Measurements from ENCODE around the gene DRD2.

DRD2 gene

DNA sequence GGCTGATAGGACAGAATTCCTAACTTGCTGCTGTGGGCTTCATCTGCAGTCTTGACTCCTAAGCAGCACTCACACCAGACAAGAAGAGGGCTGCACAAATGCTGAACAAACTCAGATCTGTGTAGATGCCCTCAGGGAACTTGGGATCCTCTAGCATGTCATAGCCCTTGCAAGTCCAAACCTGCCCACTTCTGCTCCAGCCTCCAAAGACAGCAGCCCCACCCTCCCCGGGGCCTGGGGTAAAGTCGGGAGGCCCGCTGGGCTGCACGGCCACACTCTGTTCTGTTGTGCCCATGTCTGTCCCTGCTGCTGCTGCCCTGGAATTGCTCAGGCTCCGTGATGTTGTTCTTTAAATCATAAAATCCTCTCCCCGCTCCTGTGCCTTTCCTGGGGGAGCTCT, 28.3 kb downstream of the DRD2 start:
- TF ChIP-seq, protein P1, sequence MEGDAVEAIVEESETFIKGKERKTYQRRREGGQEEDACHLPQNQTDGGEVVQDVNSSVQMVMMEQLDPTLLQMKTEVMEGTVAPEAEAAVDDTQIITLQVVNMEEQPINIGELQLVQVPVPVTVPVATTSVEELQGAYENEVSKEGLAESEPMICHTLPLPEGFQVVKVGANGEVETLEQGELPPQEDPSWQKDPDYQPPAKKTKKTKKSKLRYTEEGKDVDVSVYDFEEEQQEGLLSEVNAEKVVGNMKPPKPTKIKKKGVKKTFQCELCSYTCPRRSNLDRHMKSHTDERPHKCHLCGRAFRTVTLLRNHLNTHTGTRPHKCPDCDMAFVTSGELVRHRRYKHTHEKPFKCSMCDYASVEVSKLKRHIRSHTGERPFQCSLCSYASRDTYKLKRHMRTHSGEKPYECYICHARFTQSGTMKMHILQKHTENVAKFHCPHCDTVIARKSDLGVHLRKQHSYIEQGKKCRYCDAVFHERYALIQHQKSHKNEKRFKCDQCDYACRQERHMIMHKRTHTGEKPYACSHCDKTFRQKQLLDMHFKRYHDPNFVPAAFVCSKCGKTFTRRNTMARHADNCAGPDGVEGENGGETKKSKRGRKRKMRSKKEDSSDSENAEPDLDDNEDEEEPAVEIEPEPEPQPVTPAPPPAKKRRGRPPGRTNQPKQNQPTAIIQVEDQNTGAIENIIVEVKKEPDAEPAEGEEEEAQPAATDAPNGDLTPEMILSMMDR (conservative IDR thresholded peaks at IDR 0.05), result no peak
- H3K27ac ChIP-seq, result no peak overlapping the region

- TF ChIP-seq, protein P1 (conservative IDR thresholded peaks at IDR 0.05), result no peak
- no peak overlapping the region for H3K27ac ChIP-seq
Measured at GRCh38 chr11:113446112-113446511, 29.1 kb downstream of the DRD2 start.

DNA sequence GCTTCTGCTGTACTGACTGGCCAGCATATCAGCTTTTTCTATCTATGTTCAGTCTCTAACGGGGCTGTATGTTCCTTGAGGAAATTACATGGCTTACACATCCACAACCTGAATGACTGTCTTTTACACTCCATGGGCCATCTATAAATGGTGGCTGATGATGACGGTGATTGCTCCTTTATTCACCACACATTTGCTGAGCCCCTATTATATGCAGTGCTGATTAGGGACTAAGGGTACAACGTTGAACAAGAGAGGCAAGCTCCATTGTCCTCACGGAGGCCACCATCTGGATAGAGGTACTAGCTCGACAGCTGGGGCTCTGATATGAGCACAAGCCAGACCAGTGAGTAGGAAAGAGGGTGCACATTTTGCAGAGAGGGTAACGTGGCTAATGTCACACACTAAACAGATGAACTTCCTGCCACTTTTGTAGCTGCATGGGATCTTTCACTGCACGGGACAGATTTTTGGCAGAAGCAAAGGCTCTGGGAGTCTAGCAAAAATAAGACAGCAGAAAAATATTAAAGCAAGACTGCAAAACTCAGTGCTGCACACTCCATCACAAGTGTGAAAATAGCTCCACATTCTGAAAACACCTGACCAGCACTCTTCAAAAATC, 30.6 kb downstream of the DRD2 start:
- TF ChIP-seq, protein P1 (conservative IDR thresholded peaks at IDR 0.05), result no peak
- no peak overlapping the region for H3K27ac ChIP-seq

DNA sequence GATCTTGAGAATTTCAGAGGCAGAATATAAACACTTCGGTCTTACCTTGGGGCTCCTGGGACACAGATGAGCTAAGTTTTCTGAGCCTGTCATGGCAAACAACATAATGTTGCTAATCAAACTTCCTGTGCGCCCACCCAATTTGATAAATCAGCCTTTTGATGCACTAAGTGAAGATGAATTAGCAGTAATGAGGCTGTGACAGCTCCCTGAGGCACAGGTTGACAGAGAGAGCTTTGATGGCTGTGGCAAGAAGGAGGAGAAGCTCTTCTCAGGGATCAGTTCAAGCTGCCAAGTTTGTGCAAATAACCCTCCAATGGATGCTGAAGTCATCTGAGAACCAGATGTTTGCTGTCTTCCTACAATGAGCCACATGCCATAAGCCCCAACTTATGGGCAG, 34.4 kb downstream of the DRD2 start:
- TF ChIP-seq, protein P1 (conservative IDR thresholded peaks at IDR 0.05), result no peak
- H3K27ac ChIP-seq, result no peak overlapping the region

DNA sequence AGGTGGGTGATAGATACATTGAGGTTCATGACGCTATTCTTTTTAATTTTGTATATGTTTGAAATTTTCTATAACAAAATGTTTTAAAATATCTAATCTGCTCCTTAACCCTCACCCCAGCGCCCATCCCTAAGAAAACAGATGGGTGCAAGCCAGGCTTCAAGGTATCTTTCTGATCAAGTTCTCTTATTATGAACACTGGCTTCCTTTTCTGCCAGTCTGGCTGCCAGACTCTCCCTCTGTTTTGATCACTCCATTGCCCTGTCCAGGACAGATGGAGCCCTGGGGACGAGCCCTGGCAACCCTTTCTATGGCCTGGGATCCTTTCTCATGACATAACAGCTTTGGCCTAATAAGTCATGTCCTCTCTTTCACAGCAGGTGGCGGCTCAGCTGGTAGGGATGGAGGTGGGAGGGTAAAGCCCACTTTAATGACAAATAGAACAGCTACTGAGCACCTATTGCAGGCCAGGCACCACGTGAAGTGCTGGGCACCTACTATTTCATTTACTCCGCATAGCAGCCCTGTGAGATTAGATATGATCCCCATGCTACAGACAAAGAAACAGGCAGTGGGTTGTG, 38.4 kb downstream of the DRD2 start:
- TF ChIP-seq, protein P1 (conservative IDR thresholded peaks at IDR 0.05), result no peak
- H3K27ac ChIP-seq, result no peak overlapping the region

DNA sequence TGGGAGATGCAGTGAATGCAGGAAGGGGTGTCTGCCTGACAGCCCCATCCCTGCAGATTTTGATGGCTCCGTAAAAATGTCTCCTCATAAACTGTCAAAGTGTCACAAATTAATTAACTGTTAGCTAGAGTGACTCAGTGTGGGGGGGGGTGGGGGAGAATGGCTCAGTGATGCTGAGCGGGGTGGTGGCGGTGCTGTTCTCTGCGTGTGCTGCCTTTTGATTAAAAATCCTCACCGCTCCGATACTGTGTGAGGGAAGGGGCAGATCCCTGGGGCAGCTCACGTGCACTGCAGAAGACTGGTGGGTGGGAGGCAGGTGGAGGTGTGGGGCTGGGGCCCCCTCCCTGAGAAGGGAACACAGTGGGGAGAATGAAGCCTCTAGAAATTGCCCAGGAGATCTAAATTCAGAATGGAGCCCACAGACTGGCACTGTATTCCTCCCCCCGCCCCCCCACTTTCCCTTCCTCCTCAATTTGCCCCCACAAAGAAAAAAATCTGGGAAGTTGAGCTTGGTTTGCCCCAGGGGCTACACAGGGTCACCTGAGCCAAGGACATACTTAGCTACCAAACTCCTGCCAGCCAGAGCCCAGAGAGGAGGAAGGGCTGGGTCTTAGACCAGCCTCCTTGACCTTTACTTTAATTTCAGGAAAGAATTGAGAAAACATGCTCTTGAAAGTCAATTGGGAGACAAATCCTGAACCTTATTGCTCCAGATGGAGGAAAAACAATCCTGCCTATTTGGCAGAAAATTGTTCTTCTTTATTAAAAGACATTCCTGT, 39.8 kb downstream of the DRD2 start:
- TF ChIP-seq, protein P1 (conservative IDR thresholded peaks at IDR 0.05), result no peak
- no peak overlapping the region for H3K27ac ChIP-seq

- no peak overlapping the region for H3K27ac ChIP-seq
- TF ChIP-seq, protein P1 (conservative IDR thresholded peaks at IDR 0.05), result no peak
Measured at GRCh38 chr11:113431746-113432145, 43.5 kb downstream of the DRD2 start.

Data from VCaP (cell line).